GM19372 (cell line): ENCODE results near the gene SEMA5B.

Source experiments
- ATAC-seq: cut with Tn5 transposase; IDR thresholded peaks from one replicate; pipeline ENCODE4 v1.9.1; 2021; ENCODE audit warnings: mild to moderate bottlenecking, low read depth, moderate library complexity; ENCODE audit not compliant: unreplicated experiment

Gene SEMA5B

GRCh38 chr3:123028233-123028828 is 768 bp upstream of the SEMA5B start:
- ATAC-seq: no peak

- no peak for ATAC-seq
These were observed 835 bp downstream of the SEMA5B start for GRCh38 chr3:123026565-123027291.

- no peak for ATAC-seq
These were observed 1.7 kb downstream of the SEMA5B start for GRCh38 chr3:123025642-123026521.

GRCh38 chr3:123024056-123024455 is 3.5 kb downstream of the SEMA5B start:
- no peak for ATAC-seq

GRCh38 chr3:123021996-123022510 is 5.5 kb downstream of the SEMA5B start:
- ATAC-seq: no peak

GRCh38 chr3:123021388-123021787 is 6.2 kb downstream of the SEMA5B start:
- ATAC-seq: no peak

- no peak for ATAC-seq
These were observed 6.9 kb downstream of the SEMA5B start for GRCh38 chr3:123020709-123021108.

GRCh38 chr3:123019591-123019990 is 8.0 kb downstream of the SEMA5B start:
- no peak for ATAC-seq

- no peak for ATAC-seq
These were observed 8.4 kb downstream of the SEMA5B start for GRCh38 chr3:123019161-123019560.

- no peak for ATAC-seq
These were observed 8.9 kb downstream of the SEMA5B start for GRCh38 chr3:123018683-123019082.

- ATAC-seq: no peak
These were observed 12.0 kb downstream of the SEMA5B start for GRCh38 chr3:123015596-123015995.

- no peak for ATAC-seq
These were observed 13.7 kb downstream of the SEMA5B start for GRCh38 chr3:123013876-123014275.

- no peak for ATAC-seq
These were observed 14.9 kb downstream of the SEMA5B start for GRCh38 chr3:123012652-123013051.

GRCh38 chr3:123011447-123011846 is 16.1 kb downstream of the SEMA5B start:
- no peak for ATAC-seq

- ATAC-seq: no peak
These were observed 18.7 kb downstream of the SEMA5B start for GRCh38 chr3:123008840-123009239.

GRCh38 chr3:123006609-123007008 is 21.0 kb downstream of the SEMA5B start:
- ATAC-seq: no peak

- ATAC-seq: no peak
These were observed 22.3 kb downstream of the SEMA5B start for GRCh38 chr3:123005291-123005690.

- ATAC-seq: no peak
These were observed 23.2 kb downstream of the SEMA5B start for GRCh38 chr3:123004201-123004918.

- no peak for ATAC-seq
These were observed 24.6 kb downstream of the SEMA5B start for GRCh38 chr3:123002749-123003497.
